ENCODE data around the gene EFCAB8.
"Not testable (repeated sequence)": the region's sequence is repeated elsewhere in the genome, so short reads cannot be mapped to it uniquely, and the experiment has no call there.

Gene EFCAB8

DNA sequence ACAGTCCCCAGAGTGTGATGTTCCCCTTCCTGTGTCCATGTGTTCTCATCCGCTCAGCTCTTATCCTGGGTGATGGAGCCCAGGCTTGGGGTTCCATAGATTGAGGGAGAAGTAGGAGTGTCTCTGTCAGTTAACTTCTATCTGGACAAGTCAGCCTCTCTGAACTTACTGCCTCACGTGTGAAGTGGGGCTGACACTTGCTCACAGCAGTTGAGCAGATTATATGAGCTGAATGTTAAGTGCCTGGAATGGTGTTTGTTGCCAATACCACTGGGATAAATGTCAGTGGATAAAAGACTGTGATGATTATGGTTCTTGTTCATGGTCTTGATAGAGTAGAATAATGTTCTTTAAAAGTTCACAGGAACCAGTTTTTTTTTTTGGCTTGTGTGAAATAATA, 17.1 kb upstream of the EFCAB8 start:
- DNase-seq: no peak

- no peak for DNase-seq
Measured at GRCh38 chr20:32842688-32843524, 15.8 kb upstream of the EFCAB8 start.

DNA sequence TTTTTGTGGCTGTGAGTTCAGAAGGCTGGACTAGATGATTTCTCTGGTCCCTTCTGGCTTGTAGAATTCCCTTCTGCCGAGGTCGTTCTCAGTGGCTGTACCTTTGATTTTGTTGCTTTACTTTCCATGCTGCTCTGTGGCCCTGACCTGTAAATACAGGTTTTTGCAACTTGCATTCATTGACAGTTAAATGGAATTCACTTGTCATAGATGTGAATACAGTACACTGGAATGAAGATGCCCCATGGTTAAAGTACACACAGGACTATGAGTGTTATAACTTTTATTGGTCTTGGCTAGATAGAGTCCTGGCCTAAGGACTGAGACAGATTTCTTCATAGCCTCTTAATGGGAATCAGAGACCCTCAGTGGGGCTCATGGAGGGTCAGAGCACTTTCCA, 12.9 kb upstream of the EFCAB8 start:
- no peak for DNase-seq

GRCh38 chr20:32846852-32847251, 11.9 kb upstream of the EFCAB8 start:
- DNase-seq: no peak

GRCh38 chr20:32847964-32848363, 10.8 kb upstream of the EFCAB8 start:
- DNase-seq: no peak

GRCh38 chr20:32848846-32849245, 9.9 kb upstream of the EFCAB8 start:
- DNase-seq: no peak

DNA sequence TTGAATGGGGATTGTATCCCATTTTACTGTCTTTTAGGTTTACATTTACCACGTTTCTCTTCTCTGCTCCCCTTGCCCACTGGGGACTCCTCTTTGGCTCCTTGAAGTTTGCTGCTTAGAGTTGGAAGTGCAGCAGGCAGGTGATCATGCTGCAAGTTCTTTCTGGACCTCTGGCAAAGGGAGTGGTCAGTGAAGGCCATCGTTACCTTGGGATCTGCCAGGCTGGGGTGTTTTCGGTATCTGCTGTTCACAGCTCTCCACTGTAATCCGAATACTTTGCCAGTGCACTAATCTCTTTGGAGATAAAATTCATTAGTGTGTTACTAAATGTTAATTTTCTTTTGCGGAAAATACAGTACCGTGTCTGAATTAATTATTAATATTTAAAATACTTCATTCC, 9.1 kb upstream of the EFCAB8 start:
- DNase-seq: no peak

- DNase-seq: no peak
Measured at GRCh38 chr20:32855387-32855786, 3.3 kb upstream of the EFCAB8 start.

GRCh38 chr20:32858189-32858588, 534 bp upstream of the EFCAB8 start:
- DNase-seq: no peak

DNA sequence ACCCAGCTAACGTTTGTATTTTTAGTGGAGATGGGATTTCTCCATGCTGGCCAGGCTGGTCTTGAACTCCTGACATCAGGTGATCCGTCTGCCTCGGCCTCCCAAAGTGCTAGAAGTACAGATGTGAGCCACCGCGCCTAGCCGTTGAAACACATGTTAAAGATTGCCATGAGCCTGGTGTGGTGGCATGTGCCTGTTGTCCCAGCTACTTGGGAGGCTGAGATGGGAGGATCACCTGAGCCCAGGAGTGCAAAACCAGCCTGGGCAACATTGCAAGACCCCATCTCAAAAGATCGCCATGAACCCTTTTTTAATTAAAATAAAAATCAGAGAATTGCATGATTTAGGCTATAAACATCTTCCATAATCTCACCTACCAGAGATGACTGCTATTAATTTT, 2.7 kb downstream of the EFCAB8 start:
- DNase-seq: no peak

GRCh38 chr20:32869562-32869961, 10.8 kb downstream of the EFCAB8 start:
- no peak for DNase-seq

DNA sequence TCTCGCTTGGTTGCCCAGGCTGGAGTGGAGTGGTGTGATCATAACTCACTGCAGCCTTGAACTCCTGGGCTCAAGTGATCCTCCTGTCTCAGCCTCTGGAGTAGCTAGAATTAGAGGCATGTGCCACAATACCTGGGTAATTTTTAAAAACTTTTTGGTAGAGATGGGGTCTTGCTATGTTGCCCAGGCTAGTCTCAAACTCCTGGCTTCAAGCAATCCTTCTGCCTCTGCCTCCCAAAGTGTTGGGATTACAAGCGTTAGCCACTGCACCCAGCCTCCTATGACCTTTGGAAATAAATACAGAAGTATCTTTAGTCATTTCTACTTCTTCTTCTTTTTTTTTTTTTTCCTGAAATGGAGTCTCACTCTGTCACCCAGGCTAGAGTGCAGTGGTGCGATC, 11.8 kb downstream of the EFCAB8 start:
- DNase-seq: not testable (repeated sequence)

DNA sequence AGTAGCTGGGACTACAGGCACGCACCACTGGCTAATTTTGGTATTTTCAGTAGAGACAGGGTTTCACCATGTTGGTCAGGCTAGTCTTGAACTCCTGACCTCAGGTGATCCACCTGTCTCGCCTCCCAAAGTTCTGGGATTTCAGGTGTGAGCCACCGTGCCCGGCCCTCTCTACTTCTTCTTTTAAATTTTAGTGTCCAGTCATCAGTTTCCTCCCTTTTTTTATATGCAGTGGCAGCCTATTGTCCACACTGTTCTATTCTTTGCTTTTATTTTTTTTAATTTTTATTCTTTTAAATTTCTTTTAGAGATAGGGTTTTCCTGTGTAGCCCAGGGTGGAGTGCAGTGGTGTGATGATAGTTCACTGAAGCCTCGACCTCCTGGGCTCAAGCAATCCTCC, 12.3 kb downstream of the EFCAB8 start:
- no peak for DNase-seq

DNA sequence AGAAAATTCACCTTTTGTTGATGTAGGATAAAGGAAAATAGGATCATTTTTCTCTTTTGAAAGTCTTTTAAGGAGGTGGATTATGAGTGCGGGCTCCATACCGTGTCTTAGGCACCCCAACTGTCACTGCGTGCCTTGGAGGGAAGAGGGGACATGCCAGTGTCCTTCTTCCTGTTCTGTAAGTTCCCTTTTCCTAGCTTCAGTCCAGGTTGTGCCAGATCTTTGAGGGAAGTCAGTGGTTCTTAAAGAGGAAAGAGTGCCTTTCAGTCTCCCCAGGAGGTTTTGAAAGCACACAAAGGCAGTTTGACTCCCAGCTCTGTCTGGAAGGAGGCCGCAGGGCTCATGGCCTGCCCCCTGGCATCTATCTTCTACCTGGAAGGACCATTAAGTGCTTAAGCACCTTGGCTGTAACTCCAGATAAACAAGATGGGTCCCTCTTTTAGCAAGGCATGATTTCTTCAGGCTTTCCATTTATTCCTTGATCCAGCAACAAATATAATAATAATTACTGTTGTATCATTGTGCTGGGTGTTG, 13.0 kb downstream of the EFCAB8 start:
- no peak for DNase-seq

- no peak for DNase-seq
Measured at GRCh38 chr20:32872266-32872665, 13.5 kb downstream of the EFCAB8 start.

GRCh38 chr20:32875673-32876072, 16.9 kb downstream of the EFCAB8 start:
- no peak for DNase-seq

DNA sequence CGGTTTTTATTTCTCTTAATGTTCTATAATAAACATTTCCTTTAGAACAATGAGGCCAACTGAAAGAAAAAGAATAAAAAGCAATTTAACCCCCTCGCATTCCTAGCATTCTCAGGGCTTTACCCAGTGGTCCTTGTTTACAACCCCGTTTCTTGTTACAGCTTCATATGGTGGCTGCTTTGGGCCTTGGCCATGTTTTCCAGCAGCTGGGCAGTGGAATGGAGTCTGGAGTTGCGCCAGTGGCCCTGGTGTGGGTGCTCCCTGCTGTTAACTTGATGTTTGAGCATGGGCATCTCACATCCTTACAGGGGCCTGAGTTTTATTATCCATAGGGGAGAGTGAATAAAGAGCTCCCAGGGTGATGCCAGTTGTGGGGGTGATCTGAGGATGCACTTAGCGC, 18.8 kb downstream of the EFCAB8 start:
- no peak for DNase-seq

GRCh38 chr20:32878820-32879219, 20.1 kb downstream of the EFCAB8 start:
- DNase-seq: no peak

DNA sequence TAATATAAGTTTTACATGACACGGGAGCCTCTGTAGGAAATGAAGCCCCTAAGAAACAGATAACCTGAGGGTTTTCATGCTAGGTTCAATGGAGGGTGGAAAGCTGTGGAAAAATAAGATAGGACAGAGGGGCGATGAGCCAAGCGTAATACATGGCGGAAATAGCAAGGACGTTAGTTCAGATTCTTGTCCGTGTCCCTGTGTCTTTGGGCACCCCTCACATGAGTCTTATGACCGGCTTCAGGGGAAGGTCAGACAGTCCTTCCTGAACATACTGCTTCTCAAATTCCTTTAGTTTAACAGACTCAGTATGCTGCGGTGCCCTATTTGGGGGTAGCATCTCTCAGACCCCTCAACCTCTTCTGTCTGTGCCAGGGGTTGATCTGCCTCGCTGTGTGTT, 20.8 kb downstream of the EFCAB8 start:
- DNase-seq: no peak

- DNase-seq: no peak
Measured at GRCh38 chr20:32880635-32881034, 21.9 kb downstream of the EFCAB8 start.

DNA sequence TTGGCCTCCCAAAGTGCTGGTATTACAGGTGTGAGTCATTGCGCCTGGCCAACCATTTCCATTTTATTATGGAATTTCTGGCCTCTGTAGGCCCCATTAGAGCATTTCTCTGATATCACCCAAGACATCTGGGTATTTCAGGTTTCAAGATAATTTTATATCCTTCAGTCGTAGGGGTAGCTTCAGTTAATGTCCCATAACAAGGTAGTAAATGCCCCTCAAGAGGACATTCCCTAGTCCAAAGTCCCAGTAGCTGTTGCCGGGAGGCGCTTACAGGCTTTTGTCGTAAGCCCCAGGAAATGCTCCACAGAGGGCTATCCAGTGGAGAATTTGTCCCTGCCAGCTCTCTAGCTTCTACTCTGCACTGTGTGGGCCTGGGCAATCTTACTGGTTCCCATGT, 24.4 kb downstream of the EFCAB8 start:
- DNase-seq: no peak

GRCh38 chr20:32885185-32885584, 26.5 kb downstream of the EFCAB8 start:
- DNase-seq: no peak

GRCh38 chr20:32885952-32886351, 27.2 kb downstream of the EFCAB8 start:
- no peak for DNase-seq

DNA sequence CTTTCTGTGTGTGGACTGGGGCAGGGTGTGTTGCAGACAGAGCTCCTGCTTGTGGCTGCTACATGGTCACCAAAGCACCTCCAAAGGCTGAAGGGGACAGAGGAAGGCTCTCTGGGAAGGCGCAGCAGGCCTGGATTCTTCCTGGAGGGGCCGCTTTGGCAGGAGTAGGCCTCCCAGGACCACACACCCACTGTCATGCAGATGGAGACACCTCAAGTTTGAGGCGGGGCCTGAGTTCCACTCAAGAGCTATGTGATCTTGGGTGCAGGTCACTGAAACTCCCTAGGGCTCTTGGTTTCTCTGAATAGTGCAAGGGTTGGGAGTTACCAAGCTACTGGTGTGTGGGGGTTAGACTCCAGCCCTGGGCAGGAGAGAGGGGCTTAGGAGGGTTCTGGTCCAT, 27.9 kb downstream of the EFCAB8 start:
- no peak for DNase-seq

GRCh38 chr20:32887492-32887891, 28.8 kb downstream of the EFCAB8 start:
- no peak for DNase-seq

Measured in activated CD4-positive, alpha-beta T cell treated with anti-CD3 and anti-CD28 coated beads for 1 hour (primary cell).